ENCODE results near the gene GALNT10. TPM values are rescaled to one million over a fixed set of nuclear protein-coding genes. Genes with fewer than 3 reads are reported as not detected.
A peak's percentile ranks its signal among the peaks of the same experiment; 100 is the strongest.

Gene GALNT10
- total RNA-seq, 2 donors from 2014 or later = 48.3 to 52.6 TPM

GRCh38 chr5:154248691-154249090, 58.2 kb downstream of the GALNT10 start:
- ATAC-seq = no peak
- intact Hi-C loops (cut with DNase I, micrococcal nuclease) = no loop called here

DNA sequence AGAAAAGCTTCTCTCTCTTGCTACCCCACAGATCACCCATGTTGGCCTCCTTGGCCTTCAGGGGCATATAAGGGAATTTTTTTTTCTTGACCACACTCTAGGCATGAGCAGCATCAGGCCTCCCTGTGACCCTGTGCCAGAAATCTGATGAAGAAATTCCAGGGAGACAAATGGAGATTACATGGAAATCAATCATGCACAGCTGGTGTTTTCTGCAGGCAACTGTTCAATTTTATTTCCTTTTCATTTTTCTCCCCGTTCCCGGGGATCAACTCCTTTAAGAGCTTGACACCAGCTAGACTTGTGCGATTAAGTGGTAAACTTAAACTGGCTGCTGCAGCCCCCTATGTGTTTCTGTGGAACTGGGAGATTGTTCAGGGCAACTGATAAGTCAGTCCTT, 59.3 kb downstream of the GALNT10 start:
- intact Hi-C loops (cut with DNase I, micrococcal nuclease) = no loop called here
- ATAC-seq (no peak), DNase-seq (no peak)

More at GRCh38 chr5:154248691-154249090, 58.2 kb downstream of the GALNT10 start:
- no peak for DNase-seq

DNA sequence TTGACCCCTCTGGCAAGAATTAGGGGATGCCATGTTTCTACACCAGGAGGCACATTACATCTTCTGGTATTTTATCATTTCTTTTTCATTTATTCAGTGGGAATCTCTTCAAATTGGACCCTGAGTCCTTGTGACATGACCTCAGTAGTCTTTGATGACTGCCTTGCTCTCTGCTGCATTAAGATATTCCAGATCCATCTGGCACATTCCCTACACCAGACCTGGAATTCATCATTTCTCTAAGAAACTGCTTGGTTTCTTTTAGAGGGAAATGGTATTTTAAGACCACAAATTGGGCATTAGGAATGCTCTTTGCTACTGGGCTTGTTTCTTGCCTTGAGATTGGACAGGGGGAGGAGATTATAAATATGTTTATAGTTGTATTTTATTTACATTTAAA, 61.0 kb downstream of the GALNT10 start:
- DNase-seq = no peak
- intact Hi-C loops (cut with DNase I, micrococcal nuclease) = no loop called here
- ATAC-seq = no peak

DNA sequence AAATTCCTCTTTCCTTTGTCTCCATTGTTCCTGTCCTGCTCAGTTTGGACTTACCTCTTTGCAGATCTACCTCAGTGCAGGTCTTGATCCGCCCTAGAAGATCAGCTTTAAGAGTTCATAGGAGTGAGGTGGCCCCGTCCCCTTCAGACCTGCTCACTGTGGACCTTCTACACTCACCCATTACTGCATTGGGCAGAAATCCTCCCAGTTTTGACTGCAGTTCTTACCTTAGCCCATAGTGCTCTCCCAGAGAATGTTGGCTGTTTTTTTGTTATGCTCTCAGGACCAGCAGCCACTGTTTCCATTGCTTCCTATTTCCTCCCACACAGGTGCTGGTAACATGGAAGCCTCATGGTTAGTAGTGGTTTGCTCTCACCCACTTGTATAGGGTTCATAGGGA, 63.3 kb downstream of the GALNT10 start:
- intact Hi-C loops (cut with DNase I, micrococcal nuclease) = no loop called here
- ATAC-seq = no peak
- no peak for DNase-seq

- intact Hi-C loops (cut with DNase I, micrococcal nuclease) = no loop called here
- DNase-seq (no peak), ATAC-seq (peak; percentile 53)
These were observed 64.4 kb downstream of the GALNT10 start for GRCh38 chr5:154254896-154255295.

GRCh38 chr5:154257046-154257445, 66.5 kb downstream of the GALNT10 start:
- DNase-seq (no peak), ATAC-seq (no peak)
- intact Hi-C loops (cut with DNase I, micrococcal nuclease) = no loop called here

- ATAC-seq = peak; percentile 92
- no peak for DNase-seq
These were observed 68.1 kb downstream of the GALNT10 start for GRCh38 chr5:154258531-154259217.

GRCh38 chr5:154260224-154260927, 69.8 kb downstream of the GALNT10 start:
- DNase-seq = no peak
- ATAC-seq = no peak
- intact Hi-C loops (cut with DNase I, micrococcal nuclease) = no loop called here

More at GRCh38 chr5:154258531-154259217, 68.1 kb downstream of the GALNT10 start:
- intact Hi-C loops (cut with DNase I, micrococcal nuclease) = no loop called here

DNA sequence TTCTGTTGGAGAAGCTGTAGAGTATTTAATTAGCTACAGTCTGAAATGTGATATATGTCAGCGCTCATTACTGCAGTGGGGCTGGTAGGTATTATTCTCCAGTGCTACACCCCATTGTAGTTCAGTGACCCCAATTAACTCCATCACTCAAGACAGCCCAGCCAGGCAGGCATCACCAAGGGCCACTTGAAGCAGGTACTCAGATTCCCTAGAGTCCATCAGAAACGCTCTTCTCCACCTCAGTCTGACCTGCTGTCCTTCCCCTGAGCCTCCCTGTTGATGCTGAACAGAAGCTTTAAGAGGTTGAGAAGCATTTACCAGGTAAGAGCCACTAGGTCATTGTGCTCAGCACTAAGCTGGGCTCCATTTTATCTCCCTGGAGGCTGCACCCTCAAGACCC, 71.8 kb downstream of the GALNT10 start:
- no peak for ATAC-seq
- no peak for DNase-seq
- intact Hi-C loops (cut with DNase I, micrococcal nuclease) = no loop called here

GRCh38 chr5:154264549-154265196, 74.1 kb downstream of the GALNT10 start:
- intact Hi-C loops (cut with DNase I, micrococcal nuclease) = no loop called here
- no peak for ATAC-seq
- no peak for DNase-seq

DNA sequence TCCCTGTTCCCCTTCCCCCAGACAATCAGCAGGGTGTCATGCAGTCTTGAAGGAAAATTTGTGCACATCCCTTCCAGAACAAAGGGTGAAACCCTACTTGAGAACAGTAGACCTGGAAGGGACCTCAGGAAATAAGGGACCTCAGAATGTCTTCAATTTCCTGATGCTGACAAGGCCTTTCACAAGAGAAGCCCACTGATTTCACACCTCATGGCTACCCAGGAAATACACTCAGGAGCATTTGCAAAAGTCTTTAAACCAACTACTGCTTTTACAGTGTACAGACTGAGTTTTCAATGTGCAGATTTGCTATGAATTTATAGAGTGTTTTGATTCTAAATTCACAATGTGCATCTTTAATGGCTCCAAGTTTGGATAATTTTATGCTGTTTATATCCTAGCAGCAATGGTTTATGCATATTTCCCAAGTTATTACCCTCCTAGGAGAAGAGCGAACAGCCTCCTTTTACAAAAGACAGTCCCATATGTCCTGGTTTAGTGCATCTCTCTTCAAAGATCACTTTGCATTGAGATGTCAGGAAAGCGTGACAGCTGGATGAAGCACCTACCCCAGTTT, 74.8 kb downstream of the GALNT10 start:
- no peak for DNase-seq
- no peak for ATAC-seq
- intact Hi-C loops (cut with DNase I, micrococcal nuclease) = no loop called here

DNA sequence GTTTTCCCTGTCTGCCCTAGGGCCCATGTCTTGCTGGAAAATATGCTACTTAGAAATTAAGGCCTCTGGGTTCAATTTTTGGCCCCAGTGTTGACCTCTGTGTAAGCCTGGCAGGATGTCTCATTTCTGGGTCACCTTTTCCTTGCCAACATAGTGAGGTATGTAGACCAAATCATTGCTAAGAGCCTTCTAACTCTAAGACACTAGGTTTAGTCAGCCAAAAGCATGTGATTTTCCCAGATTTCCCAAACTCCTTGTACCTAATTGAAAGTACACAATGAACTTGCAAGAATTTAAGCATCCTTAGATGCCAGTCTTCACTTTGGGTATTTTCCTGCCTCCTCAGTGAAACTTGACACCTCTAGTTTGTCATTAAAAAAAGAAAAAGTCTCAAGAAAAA, 77.0 kb downstream of the GALNT10 start:
- DNase-seq = no peak
- ATAC-seq = no peak
- intact Hi-C loops (cut with DNase I, micrococcal nuclease) = no loop called here

- no peak for ATAC-seq
- intact Hi-C loops (cut with DNase I, micrococcal nuclease) = no loop called here
These were observed 77.5 kb downstream of the GALNT10 start for GRCh38 chr5:154268073-154268472.

DNA sequence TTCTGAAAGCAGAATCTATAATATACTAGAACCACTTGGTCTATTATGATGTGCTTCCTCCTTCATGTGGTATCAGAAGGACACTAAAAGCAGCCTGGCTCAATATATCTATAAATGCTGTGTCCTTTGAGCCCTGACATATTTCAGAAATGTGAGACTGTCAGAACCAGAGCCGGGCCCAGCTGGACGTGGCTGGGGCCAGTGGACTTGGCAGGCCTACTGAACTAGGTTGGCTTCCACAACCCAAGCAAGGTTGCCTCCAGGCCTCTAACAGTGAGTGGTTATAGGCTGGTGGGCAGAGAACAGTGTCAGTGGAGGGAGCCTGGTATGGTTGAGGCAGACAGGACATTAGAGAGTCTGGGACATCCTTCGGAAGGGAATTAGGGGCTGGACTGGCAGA, 78.9 kb downstream of the GALNT10 start:
- no peak for ATAC-seq
- intact Hi-C loops (cut with DNase I, micrococcal nuclease) = no loop called here
- no peak for DNase-seq

More at GRCh38 chr5:154268073-154268472, 77.5 kb downstream of the GALNT10 start:
- no peak for DNase-seq

DNA sequence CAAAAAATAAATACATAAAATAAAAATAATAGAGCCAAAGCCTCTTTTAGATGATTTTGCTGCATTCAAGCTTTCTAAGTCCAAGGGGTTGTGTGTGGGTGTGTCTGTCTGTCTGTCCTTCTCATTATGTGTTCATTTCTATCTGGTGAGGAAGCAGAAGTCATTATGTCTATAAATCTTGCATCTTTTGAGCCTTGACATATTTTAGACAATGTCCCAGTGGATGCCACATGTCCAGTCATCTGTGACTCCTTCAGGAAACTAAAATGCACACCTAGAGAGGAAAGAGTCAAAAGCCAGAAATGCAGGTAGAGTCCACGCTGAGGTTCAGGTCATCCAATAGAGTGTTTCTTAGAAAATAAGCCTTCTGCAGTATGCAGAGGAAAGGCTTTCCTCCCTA, 80.9 kb downstream of the GALNT10 start:
- intact Hi-C loops (cut with DNase I, micrococcal nuclease) = no loop called here
- ATAC-seq (no peak), DNase-seq (no peak)

DNA sequence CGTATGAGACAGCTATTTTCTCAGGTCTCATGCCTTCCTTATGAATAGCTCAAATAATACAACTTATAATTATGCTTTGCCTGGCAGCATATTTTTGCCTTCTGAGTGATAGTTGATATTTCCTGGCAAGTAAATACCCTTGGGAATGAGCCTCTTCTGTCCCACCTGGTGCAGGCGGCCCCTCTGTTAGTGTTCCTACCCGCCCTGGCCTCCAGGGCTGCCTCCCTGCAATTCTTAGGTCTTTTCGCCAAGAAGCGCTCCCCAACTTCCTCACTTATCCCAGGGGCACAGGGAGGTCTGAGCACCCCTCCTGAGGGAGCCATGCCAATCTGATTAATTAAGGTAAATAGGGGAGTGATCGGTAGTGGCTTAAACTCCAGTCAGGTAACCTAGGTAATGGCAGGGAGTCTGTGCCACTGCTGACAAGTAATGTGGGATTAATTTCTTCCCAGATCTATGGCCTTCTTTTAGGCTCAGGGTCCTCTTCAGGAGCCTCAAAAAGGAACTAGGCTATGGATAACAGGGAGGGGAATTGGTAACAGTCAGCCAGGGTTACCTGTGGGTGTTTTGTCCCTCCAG, 81.5 kb downstream of the GALNT10 start:
- intact Hi-C loops (cut with DNase I, micrococcal nuclease) = no loop called here
- ATAC-seq = no peak
- no peak for DNase-seq

GRCh38 chr5:154273028-154273617, 82.6 kb downstream of the GALNT10 start:
- intact Hi-C loops (cut with DNase I, micrococcal nuclease) = no loop called here
- ATAC-seq = peak; percentile 89
- peak; percentile 30 to 54 for DNase-seq

DNA sequence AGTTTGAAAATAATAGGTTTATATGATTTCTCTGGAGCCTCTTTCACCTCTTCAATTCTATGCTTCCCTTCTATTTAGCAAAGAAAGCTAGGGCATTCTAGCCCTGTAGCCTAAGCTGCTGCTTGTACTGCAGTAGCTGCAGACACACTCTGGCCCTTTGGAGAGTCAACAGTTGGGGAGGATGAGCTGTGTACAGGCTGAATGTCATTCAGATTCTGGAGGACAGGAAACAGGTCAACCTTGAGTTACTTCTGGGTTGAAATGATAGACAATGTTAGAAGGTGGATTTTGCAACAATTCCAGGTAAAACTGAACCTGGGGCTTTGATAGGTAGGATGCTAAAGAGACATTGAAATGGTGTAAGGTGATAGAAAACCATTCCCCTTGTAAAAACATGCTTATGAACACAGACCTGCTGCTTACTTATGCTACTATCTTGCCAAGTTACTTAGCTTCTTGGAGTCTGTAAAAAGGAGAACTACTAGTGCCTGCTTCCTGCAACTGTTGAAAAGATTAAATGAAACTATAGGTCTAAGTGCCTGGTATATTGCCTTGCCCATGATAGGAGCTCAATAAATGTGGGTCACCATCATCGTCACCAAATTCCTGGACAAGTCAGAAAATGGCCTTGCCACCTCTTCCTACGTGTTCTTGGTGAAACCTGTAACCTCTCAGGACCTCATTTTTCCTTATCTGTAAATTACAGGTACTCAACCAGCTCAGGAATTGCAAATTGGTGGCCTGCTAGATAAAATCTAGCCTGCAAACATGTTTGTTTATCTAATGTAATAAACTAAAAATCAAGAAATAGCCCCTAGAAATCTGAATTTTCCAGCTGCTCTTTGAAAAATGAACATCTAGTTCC, 83.7 kb downstream of the GALNT10 start:
- intact Hi-C loops (cut with DNase I, micrococcal nuclease) = no loop called here
- ATAC-seq (no peak), DNase-seq (no peak)

Data from left colon (tissue), 2 donors.